Transverse colon (tissue), 4 donors: ENCODE results near the gene DBI. TPM values are rescaled to one million over a fixed set of nuclear protein-coding genes. Genes with fewer than 3 reads are reported as not detected.

Experiments used
- DNase-seq: peaks from one replicate; pipeline ENCODE4 v3.0.0-alpha.2; 2019
- H3K27ac ChIP-seq, 4 donors: fragments of 200-600 bp; sonication (generic); 2 replicates each; pipeline ENCODE4 v1.5.1; 2016 to 2018; ENCODE audit warnings: inconsistent platforms in 4 of 4
- H3K27me3 ChIP-seq: fragments of 200-600 bp; sonication (generic); 2 replicates; pipeline ENCODE4 v1.5.1; 2017; ENCODE audit warnings: inconsistent platforms
- H3K36me3 ChIP-seq, 4 donors: fragments of 200-600 bp; sonication (generic); 2 replicates each; pipeline ENCODE4 v1.5.1; 2017 to 2019; ENCODE audit warnings: inconsistent platforms in 4 of 4
- H3K4me1 ChIP-seq, 4 donors: fragments of 200-600 bp; sonication (generic); 2 replicates each; pipeline ENCODE4 v1.5.1; 2017 to 2020; ENCODE audit warnings: inconsistent platforms in 4 of 4
- H3K4me3 ChIP-seq, 4 donors: fragments of 200-600 bp; sonication (generic); 1 replicate in 1 of 4; 2 replicates in 3 of 4; pipeline versions ENCODE4 v1.5.1 to v1.6.1; 2017 to 2019; ENCODE audit warnings: inconsistent platforms in 4 of 4
- H3K9me3 ChIP-seq, 2 donors: fragments of 200-600 bp; sonication (generic); 2 replicates each; pipeline ENCODE4 v1.5.1; 2017 to 2019; ENCODE audit warnings: inconsistent platforms in 2 of 2
- EP300 ChIP-seq: sonication (generic); formaldehyde crosslinking; IDR thresholded peaks from one replicate; pipeline ENCODE4 v1.6.1; 2017; ENCODE audit warnings: antibody characterized with exemption, low read depth
- POLR2A ChIP-seq: fragments of 450-650 bp; IDR thresholded peaks from one replicate; pipeline ENCODE4 v1.6.1; 2016; ENCODE audit warnings: antibody characterized with exemption, mild to moderate bottlenecking, moderate library complexity
- POLR2AphosphoS5 ChIP-seq, 3 donors: sonication (generic); formaldehyde crosslinking; IDR thresholded peaks; one replicate each; pipeline ENCODE4 v1.6.1; 2016; ENCODE audit warnings: antibody characterized with exemption in 3 of 3
- WGBS, 2 donors: methylation state at CpG; one replicate each; pipeline ENCODE4 v1.1.5; 2018; ENCODE audit warnings: low coverage in 1 of 2; 5-methylcytosine and 5-hydroxymethylcytosine counted together
- in situ Hi-C, 4 donors: fragments of 200-750 bp; cut with MboI; loops; one replicate each; pipeline versions ENCODE4 v1.15.0 to v1.15.1; 2017; ENCODE audit warnings: low sequenced_read_pairs in 3 of 4, low pct_ligation_motif_present in 1 of 4, low pct_unique_long_range_greater_than_20kb in 1 of 4
- intact Hi-C: fragments of 100-400 bp; cut with DNase I; formaldehyde crosslinking; loops from one replicate; pipeline ENCODE4 v1.15.1; 2023; ENCODE audit warnings: low total_unique reads
- total RNA-seq, 4 donors: library from RNA; depleted of rRNA; stranded (reverse); fragments of >200 nt; gene quantifications; one replicate each; pipeline ENCODE4 v1.1.0, GENCODE V29; 2016
- TF ChIP-seq, protein P1 (sequence below), 5 experiments: fragments of 200-600 bp in 3 of 5; fragments of 450-650 bp in 2 of 5; sonication (generic) in 3 of 5; IDR thresholded peaks; 1 replicate in 2 of 5; 2 replicates in 3 of 5; pipeline ENCODE4 v1.5.1; 2016 to 2017; ENCODE audit warnings: antibody characterized with exemption in 5 of 5, inconsistent platforms in 3 of 5, mild to moderate bottlenecking in 2 of 5, moderate library complexity in 1 of 5

The DBI gene
- total RNA-seq, 4 donors from 2014 or later, result 33.8 to 212 (median 149) TPM

GRCh38 chr2:119416299-119416923 lies 49.6 kb downstream of the DBI start:
- Histone ChIP-seq H3K27ac (no peak overlapping the region), H3K4me1 (peaks cover 0 to 24% (median 6%) of the 10 kb centered on the region in 4 donors), H3K9me3 (no peaks in the 10 kb centered on the region), H3K27me3 (no peaks in the 10 kb centered on the region), H3K4me3 (no peak overlapping the region), H3K36me3 (no peaks in the 10 kb centered on the region)
- in situ Hi-C loops, result loop anchor here in 1 of 4 donors (25.0 kb wide), 1 partner anchor 246 kb away; no protein-coding TSS in a partner anchor
- TF ChIP-seq, protein P1, sequence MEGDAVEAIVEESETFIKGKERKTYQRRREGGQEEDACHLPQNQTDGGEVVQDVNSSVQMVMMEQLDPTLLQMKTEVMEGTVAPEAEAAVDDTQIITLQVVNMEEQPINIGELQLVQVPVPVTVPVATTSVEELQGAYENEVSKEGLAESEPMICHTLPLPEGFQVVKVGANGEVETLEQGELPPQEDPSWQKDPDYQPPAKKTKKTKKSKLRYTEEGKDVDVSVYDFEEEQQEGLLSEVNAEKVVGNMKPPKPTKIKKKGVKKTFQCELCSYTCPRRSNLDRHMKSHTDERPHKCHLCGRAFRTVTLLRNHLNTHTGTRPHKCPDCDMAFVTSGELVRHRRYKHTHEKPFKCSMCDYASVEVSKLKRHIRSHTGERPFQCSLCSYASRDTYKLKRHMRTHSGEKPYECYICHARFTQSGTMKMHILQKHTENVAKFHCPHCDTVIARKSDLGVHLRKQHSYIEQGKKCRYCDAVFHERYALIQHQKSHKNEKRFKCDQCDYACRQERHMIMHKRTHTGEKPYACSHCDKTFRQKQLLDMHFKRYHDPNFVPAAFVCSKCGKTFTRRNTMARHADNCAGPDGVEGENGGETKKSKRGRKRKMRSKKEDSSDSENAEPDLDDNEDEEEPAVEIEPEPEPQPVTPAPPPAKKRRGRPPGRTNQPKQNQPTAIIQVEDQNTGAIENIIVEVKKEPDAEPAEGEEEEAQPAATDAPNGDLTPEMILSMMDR (IDR thresholded peaks at IDR 0.05), result no peak
- TF ChIP-seq POLR2A (no peak), EP300 (no peak), POLR2AphosphoS5 (IDR thresholded peaks at IDR 0.05) (no peak)
- 71 to 88% methylated on average over 3 to 4 of the region's 4 CpGs for WGBS, 2 donors
- DNase-seq, result no peak
- intact Hi-C loops, result no loop called here

- in situ Hi-C loops, result loop anchor here in 1 of 4 donors (25.0 kb wide), 1 partner anchor 244 kb away; no protein-coding TSS in a partner anchor
- DNase-seq, result no peak
Observed at GRCh38 chr2:119417908-119418307, 51.1 kb downstream of the DBI start.

DNA sequence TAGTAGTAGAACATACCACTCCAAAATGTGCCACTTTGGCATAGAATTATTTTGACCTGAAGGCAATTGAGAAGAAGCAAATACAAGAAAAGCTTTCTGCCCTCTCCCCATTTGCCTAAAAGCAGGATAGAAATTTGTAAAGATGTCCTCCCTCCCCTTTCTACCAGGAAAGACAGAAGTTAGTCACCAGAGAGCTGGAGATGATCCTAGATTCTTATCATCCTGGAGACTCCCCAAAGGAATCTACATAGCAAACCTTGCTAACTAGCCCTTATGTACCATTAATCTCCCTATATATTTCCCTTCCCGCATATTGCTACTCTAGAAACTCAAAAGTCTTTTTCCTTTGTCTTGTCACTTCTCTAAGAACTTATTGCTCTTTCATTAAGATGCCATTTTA lies 52.3 kb downstream of the DBI start:
- 83 to 88% methylated on average over 1 of the region's 1 CpG for WGBS, 2 donors
- in situ Hi-C loops (loop anchor here in 1 of 4 donors (25.0 kb wide), 1 partner anchor 243 kb away; no protein-coding TSS in a partner anchor), intact Hi-C loops (no loop called here)
- TF ChIP-seq POLR2A (no peak), EP300 (no peak), POLR2AphosphoS5 (IDR thresholded peaks at IDR 0.05) (no peak)
- TF ChIP-seq, protein P1 (IDR thresholded peaks at IDR 0.05), result no peak
- H3K4me1 ChIP-seq, result peaks cover 0 to 50% (median 10%) of the 10 kb centered on the region in 4 donors
- no peak for DNase-seq
- no peak overlapping the region for H3K27ac ChIP-seq
- H3K36me3 ChIP-seq, result no peaks in the 10 kb centered on the region
- no peaks in the 10 kb centered on the region for H3K27me3 ChIP-seq
- H3K9me3 ChIP-seq, result no peaks in the 10 kb centered on the region
- no peak overlapping the region for H3K4me3 ChIP-seq

More at GRCh38 chr2:119417908-119418307, 51.1 kb downstream of the DBI start:
- intact Hi-C loops, result no loop called here
- Histone ChIP-seq H3K27ac (no peak overlapping the region), H3K36me3 (no peaks in the 10 kb centered on the region), H3K27me3 (no peaks in the 10 kb centered on the region), H3K4me3 (no peak overlapping the region), H3K9me3 (no peaks in the 10 kb centered on the region), H3K4me1 (peaks cover 0 to 39% (median 7%) of the 10 kb centered on the region in 4 donors)
- WGBS, 2 donors, result 70 to 71% methylated on average over 3 to 6 of the region's 6 CpGs
- TF ChIP-seq POLR2AphosphoS5 (IDR thresholded peaks at IDR 0.05) (no peak), EP300 (no peak), POLR2A (no peak)
- TF ChIP-seq, protein P1 (IDR thresholded peaks at IDR 0.05), result no peak

DNA sequence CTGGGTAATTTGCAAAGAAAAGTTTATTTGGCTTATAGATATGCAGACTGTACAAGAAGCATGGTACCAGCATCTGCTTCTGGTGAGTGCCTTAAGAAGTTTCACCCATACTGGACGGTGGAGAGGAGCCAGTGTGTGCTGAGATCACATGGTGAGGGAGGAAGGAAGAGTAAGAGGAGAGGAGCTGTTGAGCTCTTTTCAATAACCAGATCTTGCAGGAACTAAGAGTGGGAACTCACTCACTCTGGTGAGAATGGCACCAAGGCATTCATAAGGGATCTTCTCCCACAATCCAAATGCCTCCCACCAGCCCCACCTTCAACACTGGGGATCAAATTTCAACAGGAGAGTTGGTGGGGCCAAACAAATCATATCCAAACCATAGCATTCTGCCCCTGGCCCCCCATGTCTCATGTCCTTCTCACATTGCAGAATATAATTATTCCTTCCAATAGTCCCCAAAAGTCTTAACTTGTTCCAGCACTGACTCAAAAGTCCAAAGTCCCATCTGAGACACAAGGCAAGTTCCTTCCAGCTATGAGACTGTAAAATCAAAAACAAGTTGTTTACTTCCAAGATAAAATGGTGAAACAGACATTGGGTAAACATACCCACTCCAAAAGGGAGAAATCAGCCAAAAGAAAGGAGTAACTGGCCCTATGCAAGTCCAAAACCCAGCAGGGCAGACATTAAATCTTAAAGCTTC lies 53.2 kb downstream of the DBI start:
- TF ChIP-seq, protein P1 (IDR thresholded peaks at IDR 0.05), result no peak
- TF ChIP-seq POLR2AphosphoS5 (IDR thresholded peaks at IDR 0.05), result no peak
- no peak for TF ChIP-seq EP300
- TF ChIP-seq POLR2A, result no peak
- no peak overlapping the region for H3K4me3 ChIP-seq
- in situ Hi-C loops (loop anchor here in 1 of 4 donors (25.0 kb wide), 1 partner anchor 242 kb away; no protein-coding TSS in a partner anchor), intact Hi-C loops (no loop called here)
- 62% methylated on average over 1 of the region's 1 CpG; no CpG with 5 or more reads in 1 of the 2 donors for WGBS, 2 donors
- H3K4me1 ChIP-seq, result peaks cover 0 to 59% (median 13%) of the 10 kb centered on the region in 4 donors
- H3K9me3 ChIP-seq, result no peaks in the 10 kb centered on the region
- peak overlapping the region in 3 of 4 donors; percentile 26 to 48 (median 45) for H3K27ac ChIP-seq
- no peak for DNase-seq
- no peaks in the 10 kb centered on the region for H3K27me3 ChIP-seq
- no peaks in the 10 kb centered on the region for H3K36me3 ChIP-seq
